K562 (cell line): Measurements from ENCODE around the gene OR1I1. TPM values are rescaled to one million over a fixed set of nuclear protein-coding genes. Genes with fewer than 3 reads are reported as not detected.

ENCODE experiments used
- CCNT2 ChIP-seq: IDR thresholded peaks from 2 replicates; pipeline ENCODE4 v1.6.1; 2011; ENCODE audit warnings: borderline replicate concordance, low read depth, mild to moderate bottlenecking, moderate library complexity, mixed read lengths, low read length; ENCODE audit not compliant: insufficient read length; ENCODE audit errors: extremely low read depth
- HDAC2 ChIP-seq: fragments of 450-650 bp; IDR thresholded peaks from 2 replicates; pipeline ENCODE4 v1.6.1; 2016; ENCODE audit warnings: mild to moderate bottlenecking
- MTA1 ChIP-seq: fragments of 450-650 bp; IDR thresholded peaks from 2 replicates; pipeline ENCODE4 v1.6.1; 2017; ENCODE audit warnings: borderline replicate concordance
- POLR2AphosphoS5 ChIP-seq: IDR thresholded peaks from 2 replicates; pipeline ENCODE4 v1.6.1; 2011; ENCODE audit warnings: mild to moderate bottlenecking, low read depth, low read length, moderate library complexity; ENCODE audit not compliant: control insufficient read depth, insufficient read depth
- POLR2G ChIP-seq: fragments of 200-400 bp; formaldehyde crosslinking; IDR thresholded peaks from 2 replicates; pipeline ENCODE4 v1.6.1; 2017; ENCODE audit warnings: low read depth, mild to moderate bottlenecking, antibody characterized with exemption, low read length, moderate library complexity
- SP2 ChIP-seq: IDR thresholded peaks from 2 replicates; pipeline ENCODE4 v1.6.1; 2011; ENCODE audit warnings: mild to moderate bottlenecking, low read depth, low read length, moderate library complexity; ENCODE audit not compliant: poor library complexity, severe bottlenecking; ENCODE audit errors: extremely low read depth
- TAF9B ChIP-seq: fragments of 450-650 bp; IDR thresholded peaks from 2 replicates; pipeline ENCODE4 v1.6.1; 2018; ENCODE audit warnings: mild to moderate bottlenecking; ENCODE audit not compliant: partially characterized antibody
- ZNF232 ChIP-seq: sonication (generic); formaldehyde crosslinking; IDR thresholded peaks from 2 replicates; pipeline ENCODE4 v1.8.0; 2022; ENCODE audit warnings: mild to moderate bottlenecking, missing genetic modification reagents
- polyA plus RNA-seq, 8 experiments: library from polyadenylated mRNA; depleted of rRNA in 4 of 8; stranded (reverse) in 5 of 8; unstranded in 3 of 8; fragments of >200 nt; fragmentation: Nextera tagmentation in 2 of 8; fragmentation: Illumina TruSeq in 1 of 8; extraction: Ambion mirVana in 2 of 8; extraction: Trizol in 1 of 8; gene quantifications; 2 replicates each; pipeline versions ENCODE4 v1.2.1 to v1.2.3, GENCODE V29; 2011 to 2014; ENCODE audit warnings: inconsistent platforms in 1 of 8, missing spikeins in 1 of 8
- total RNA-seq, 7 experiments: library from RNA; depleted of rRNA in 6 of 7; stranded (reverse); fragments of >200 nt in 6 of 7; fragmentation: Illumina TruSeq in 2 of 7; extraction: Trizol in 2 of 7; gene quantifications; 2 replicates each; pipeline versions ENCODE4 v1.2.1 to v1.2.3, GENCODE V29; 2011 to 2021; ENCODE audit warnings: low replicate concordance in 1 of 7
- TF ChIP-seq, protein P1 (sequence below): fragments of 250-450 bp; sonication (Bioruptor Pico); IDR thresholded peaks from 2 replicates; pipeline ENCODE4 v1.5.0; 2022; ENCODE audit warnings: mild to moderate bottlenecking
- TF ChIP-seq, protein P2 (sequence below): fragments of 200-600 bp; sonication (generic); IDR thresholded peaks from one replicate; pipeline ENCODE4 v1.6.1; 2012; ENCODE audit warnings: mild to moderate bottlenecking, low read depth, low read length, inconsistent platforms
- TF ChIP-seq, protein P3 (sequence below): fragments of 450-650 bp; formaldehyde crosslinking; IDR thresholded peaks from 2 replicates; pipeline ENCODE4 v1.4.0; 2020; ENCODE audit warnings: mild to moderate bottlenecking

The OR1I1 gene
- total and polyA plus RNA-seq, 9 of the 15 experiments (the other 6 are each of a cell fraction or from before 2014, with no cell fraction given), result not detected

DNA sequence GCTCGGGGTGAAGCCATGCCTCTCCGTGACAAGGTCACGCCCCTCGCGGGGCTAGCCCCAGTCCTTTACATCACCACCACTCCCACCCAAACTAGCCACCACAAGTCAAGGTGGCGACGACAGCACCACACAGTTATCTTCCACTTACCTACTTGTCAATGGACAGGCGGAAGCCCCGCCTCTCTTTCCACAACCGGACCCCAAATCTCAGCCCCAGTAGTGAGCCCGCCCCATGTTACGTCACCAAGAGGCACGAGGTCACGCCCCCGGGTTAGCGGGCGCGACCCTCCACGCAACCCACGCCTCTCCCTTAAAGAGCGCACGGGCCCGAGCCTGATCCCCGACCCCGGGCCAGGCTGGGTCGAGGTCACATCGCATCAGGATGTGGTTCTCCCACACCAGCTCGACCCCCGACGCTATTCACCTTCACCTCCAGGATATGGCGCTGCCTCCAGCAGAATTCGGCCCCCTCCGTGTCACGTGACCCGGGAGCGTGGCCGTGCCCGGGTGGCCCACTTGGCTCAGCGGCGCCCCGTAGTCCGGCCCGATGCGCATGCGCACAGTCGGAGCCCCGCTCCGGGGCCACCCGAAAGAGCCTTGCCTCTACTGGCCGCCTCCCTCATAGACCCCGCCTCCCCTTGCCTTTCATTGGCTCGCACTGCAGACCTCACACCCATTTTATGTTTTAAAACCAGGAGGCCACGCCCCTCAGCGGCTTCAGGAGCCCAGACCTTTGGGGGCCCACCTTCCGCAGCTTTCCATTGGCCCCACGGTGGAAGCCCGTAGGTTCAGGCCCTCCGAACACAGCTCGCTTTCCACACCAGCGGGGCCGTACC is 43.4 kb downstream of the OR1I1 start (continued):
- TF ChIP-seq, protein P1, sequence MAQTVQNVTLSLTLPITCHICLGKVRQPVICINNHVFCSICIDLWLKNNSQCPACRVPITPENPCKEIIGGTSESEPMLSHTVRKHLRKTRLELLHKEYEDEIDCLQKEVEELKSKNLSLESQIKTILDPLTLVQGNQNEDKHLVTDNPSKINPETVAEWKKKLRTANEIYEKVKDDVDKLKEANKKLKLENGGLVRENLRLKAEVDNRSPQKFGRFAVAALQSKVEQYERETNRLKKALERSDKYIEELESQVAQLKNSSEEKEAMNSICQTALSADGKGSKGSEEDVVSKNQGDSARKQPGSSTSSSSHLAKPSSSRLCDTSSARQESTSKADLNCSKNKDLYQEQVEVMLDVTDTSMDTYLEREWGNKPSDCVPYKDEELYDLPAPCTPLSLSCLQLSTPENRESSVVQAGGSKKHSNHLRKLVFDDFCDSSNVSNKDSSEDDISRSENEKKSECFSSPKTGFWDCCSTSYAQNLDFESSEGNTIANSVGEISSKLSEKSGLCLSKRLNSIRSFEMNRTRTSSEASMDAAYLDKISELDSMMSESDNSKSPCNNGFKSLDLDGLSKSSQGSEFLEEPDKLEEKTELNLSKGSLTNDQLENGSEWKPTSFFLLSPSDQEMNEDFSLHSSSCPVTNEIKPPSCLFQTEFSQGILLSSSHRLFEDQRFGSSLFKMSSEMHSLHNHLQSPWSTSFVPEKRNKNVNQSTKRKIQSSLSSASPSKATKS (CRISPR knock-in tag), result no peak
- TF ChIP-seq HDAC2, result peak; percentile 92
- TF ChIP-seq POLR2G, result peak; percentile 75
- peak; percentile 50 for TF ChIP-seq SP2
- TF ChIP-seq CCNT2, result no peak
- peak; percentile 35; the same call in 1 of the 2 replicates for TF ChIP-seq POLR2AphosphoS5
- no peak for TF ChIP-seq TAF9B
- TF ChIP-seq MTA1, result 0 out of 2 replicates have a peak, but pooled peaks have one; percentile 49
- TF ChIP-seq, protein P2, sequence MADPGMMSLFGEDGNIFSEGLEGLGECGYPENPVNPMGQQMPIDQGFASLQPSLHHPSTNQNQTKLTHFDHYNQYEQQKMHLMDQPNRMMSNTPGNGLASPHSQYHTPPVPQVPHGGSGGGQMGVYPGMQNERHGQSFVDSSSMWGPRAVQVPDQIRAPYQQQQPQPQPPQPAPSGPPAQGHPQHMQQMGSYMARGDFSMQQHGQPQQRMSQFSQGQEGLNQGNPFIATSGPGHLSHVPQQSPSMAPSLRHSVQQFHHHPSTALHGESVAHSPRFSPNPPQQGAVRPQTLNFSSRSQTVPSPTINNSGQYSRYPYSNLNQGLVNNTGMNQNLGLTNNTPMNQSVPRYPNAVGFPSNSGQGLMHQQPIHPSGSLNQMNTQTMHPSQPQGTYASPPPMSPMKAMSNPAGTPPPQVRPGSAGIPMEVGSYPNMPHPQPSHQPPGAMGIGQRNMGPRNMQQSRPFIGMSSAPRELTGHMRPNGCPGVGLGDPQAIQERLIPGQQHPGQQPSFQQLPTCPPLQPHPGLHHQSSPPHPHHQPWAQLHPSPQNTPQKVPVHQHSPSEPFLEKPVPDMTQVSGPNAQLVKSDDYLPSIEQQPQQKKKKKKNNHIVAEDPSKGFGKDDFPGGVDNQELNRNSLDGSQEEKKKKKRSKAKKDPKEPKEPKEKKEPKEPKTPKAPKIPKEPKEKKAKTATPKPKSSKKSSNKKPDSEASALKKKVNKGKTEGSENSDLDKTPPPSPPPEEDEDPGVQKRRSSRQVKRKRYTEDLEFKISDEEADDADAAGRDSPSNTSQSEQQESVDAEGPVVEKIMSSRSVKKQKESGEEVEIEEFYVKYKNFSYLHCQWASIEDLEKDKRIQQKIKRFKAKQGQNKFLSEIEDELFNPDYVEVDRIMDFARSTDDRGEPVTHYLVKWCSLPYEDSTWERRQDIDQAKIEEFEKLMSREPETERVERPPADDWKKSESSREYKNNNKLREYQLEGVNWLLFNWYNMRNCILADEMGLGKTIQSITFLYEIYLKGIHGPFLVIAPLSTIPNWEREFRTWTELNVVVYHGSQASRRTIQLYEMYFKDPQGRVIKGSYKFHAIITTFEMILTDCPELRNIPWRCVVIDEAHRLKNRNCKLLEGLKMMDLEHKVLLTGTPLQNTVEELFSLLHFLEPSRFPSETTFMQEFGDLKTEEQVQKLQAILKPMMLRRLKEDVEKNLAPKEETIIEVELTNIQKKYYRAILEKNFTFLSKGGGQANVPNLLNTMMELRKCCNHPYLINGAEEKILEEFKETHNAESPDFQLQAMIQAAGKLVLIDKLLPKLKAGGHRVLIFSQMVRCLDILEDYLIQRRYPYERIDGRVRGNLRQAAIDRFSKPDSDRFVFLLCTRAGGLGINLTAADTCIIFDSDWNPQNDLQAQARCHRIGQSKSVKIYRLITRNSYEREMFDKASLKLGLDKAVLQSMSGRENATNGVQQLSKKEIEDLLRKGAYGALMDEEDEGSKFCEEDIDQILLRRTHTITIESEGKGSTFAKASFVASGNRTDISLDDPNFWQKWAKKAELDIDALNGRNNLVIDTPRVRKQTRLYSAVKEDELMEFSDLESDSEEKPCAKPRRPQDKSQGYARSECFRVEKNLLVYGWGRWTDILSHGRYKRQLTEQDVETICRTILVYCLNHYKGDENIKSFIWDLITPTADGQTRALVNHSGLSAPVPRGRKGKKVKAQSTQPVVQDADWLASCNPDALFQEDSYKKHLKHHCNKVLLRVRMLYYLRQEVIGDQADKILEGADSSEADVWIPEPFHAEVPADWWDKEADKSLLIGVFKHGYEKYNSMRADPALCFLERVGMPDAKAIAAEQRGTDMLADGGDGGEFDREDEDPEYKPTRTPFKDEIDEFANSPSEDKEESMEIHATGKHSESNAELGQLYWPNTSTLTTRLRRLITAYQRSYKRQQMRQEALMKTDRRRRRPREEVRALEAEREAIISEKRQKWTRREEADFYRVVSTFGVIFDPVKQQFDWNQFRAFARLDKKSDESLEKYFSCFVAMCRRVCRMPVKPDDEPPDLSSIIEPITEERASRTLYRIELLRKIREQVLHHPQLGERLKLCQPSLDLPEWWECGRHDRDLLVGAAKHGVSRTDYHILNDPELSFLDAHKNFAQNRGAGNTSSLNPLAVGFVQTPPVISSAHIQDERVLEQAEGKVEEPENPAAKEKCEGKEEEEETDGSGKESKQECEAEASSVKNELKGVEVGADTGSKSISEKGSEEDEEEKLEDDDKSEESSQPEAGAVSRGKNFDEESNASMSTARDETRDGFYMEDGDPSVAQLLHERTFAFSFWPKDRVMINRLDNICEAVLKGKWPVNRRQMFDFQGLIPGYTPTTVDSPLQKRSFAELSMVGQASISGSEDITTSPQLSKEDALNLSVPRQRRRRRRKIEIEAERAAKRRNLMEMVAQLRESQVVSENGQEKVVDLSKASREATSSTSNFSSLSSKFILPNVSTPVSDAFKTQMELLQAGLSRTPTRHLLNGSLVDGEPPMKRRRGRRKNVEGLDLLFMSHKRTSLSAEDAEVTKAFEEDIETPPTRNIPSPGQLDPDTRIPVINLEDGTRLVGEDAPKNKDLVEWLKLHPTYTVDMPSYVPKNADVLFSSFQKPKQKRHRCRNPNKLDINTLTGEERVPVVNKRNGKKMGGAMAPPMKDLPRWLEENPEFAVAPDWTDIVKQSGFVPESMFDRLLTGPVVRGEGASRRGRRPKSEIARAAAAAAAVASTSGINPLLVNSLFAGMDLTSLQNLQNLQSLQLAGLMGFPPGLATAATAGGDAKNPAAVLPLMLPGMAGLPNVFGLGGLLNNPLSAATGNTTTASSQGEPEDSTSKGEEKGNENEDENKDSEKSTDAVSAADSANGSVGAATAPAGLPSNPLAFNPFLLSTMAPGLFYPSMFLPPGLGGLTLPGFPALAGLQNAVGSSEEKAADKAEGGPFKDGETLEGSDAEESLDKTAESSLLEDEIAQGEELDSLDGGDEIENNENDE, result no peak
- TF ChIP-seq, protein P3, sequence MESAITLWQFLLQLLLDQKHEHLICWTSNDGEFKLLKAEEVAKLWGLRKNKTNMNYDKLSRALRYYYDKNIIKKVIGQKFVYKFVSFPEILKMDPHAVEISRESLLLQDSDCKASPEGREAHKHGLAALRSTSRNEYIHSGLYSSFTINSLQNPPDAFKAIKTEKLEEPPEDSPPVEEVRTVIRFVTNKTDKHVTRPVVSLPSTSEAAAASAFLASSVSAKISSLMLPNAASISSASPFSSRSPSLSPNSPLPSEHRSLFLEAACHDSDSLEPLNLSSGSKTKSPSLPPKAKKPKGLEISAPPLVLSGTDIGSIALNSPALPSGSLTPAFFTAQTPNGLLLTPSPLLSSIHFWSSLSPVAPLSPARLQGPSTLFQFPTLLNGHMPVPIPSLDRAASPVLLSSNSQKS (CRISPR knock-in tag), result no peak
- TF ChIP-seq ZNF232 (CRISPR knock-in tag), result peak; percentile 44; the same call in 1 of the 2 replicates
